ENCODE data around the gene TMEM132A. TPM values are rescaled to one million over a fixed set of nuclear protein-coding genes. Genes with fewer than 3 reads are reported as not detected.

The TMEM132A gene
- total RNA-seq, 1 experiment from 2014 or later: 95.5 TPM

DNA sequence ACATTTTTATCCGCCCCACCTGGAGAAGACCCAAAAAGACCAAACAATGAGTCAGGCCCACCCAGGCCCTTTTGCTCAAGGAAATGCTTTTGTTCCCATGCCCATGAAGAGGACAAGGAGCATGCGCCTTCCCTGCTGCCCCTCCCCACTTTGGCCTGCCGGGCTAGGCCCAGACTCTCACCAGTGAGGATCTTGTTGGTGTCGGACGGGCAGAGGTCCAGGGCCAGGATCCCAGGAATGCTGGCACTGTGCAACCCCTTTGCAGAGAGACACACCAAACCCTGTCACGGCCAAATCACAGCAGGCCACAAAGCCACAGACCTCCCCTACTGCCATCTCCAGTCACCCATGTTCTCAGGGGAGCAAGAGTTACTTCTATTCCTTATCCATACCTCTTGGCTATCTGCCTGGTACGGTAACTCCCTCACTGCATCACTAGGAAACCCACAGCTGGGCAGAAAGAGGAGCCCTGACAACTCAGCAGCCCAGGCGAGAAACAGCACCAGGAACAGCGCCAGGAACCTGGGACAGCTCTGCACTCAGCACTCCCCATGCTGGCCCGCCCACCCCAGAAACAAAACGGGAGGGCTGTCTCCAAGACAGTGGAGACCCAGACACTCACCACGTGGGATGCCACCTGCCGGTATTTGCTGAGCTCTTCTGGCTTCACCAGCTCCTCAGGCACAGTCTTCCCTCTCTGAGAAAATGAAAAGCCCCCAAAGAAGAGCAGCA lies 23.4 kb upstream of the TMEM132A start:
- Mint-ChIP-seq H3K4me1 (peaks cover 7 to 15% of the 10 kb centered on the region in 2 experiments), H3K36me3 (ENCODE audit: insufficient read depth in 1 of 3, low read depth in 3 of 3) (peaks cover 42 to 76% (median 64%) of the 10 kb centered on the region in 3 experiments; a peak in 6 of 7 replicates), H3K9me3 (no peaks in the 10 kb centered on the region), H3K4me3 (no peak overlapping the region), H3K27ac (no peak overlapping the region), H3K27me3 (ENCODE audit: low read depth) (no peaks in the 10 kb centered on the region)
- no peak overlapping the region for H3K4me2 ChIP-seq (ENCODE audit: insufficient read depth, insufficient read length, low read length)
- H2BK15ac ChIP-seq (ENCODE audit: low read depth, low read length): no peak overlapping the region
- no peaks in the 10 kb centered on the region for H3K9me3 ChIP-seq (ENCODE audit: control insufficient read depth, low read depth, low read length)
- H3K14ac ChIP-seq (ENCODE audit: insufficient read depth, low read length): no peak overlapping the region
- H3K9ac ChIP-seq (ENCODE audit: extremely low read depth, insufficient read length, low read length): no peak overlapping the region
- no peak overlapping the region for H2AK5ac ChIP-seq (ENCODE audit: insufficient read length, low read length)
- no peak overlapping the region for H3K18ac ChIP-seq (ENCODE audit: insufficient read length, low read depth, low read length)
- no peak overlapping the region for H3K4ac ChIP-seq (ENCODE audit: low read depth, low read length)
- H3K79me2 ChIP-seq (ENCODE audit: insufficient read depth, low read length): peaks cover 18% of the 10 kb centered on the region; the same call in 1 of the 2 replicates
- H4K91ac ChIP-seq (ENCODE audit: insufficient read length, low read depth, low read length): no peak overlapping the region
- peaks cover 2% of the 10 kb centered on the region for H4K20me1 ChIP-seq (ENCODE audit: control insufficient read depth, insufficient read depth, insufficient read length)
- H2BK12ac ChIP-seq (ENCODE audit: insufficient read length, low read depth, low read length): no peak overlapping the region
- no peak overlapping the region for H2AFZ ChIP-seq (ENCODE audit: low read length)
- no peak overlapping the region for H4K8ac ChIP-seq (replicated peaks; ENCODE audit: insufficient read length, low read depth, low read length)
- no peaks in the 10 kb centered on the region for H3K27me3 ChIP-seq (ENCODE audit: insufficient read depth, low read length)
- peaks cover 3% of the 10 kb centered on the region; the same call in 1 of the 2 replicates for H3K4me1 ChIP-seq (ENCODE audit: insufficient read depth, low read length)
- peaks cover 4% of the 10 kb centered on the region for H3K23me2 ChIP-seq (ENCODE audit: insufficient read length, low read depth, low read length, poor library complexity, severe bottlenecking)
- TF ChIP-seq, protein P1, sequence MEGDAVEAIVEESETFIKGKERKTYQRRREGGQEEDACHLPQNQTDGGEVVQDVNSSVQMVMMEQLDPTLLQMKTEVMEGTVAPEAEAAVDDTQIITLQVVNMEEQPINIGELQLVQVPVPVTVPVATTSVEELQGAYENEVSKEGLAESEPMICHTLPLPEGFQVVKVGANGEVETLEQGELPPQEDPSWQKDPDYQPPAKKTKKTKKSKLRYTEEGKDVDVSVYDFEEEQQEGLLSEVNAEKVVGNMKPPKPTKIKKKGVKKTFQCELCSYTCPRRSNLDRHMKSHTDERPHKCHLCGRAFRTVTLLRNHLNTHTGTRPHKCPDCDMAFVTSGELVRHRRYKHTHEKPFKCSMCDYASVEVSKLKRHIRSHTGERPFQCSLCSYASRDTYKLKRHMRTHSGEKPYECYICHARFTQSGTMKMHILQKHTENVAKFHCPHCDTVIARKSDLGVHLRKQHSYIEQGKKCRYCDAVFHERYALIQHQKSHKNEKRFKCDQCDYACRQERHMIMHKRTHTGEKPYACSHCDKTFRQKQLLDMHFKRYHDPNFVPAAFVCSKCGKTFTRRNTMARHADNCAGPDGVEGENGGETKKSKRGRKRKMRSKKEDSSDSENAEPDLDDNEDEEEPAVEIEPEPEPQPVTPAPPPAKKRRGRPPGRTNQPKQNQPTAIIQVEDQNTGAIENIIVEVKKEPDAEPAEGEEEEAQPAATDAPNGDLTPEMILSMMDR (conservative IDR thresholded peaks at IDR 0.05): no peak
- H3K23ac ChIP-seq (ENCODE audit: insufficient read length, low read depth, low read length): no peak overlapping the region
- no peak overlapping the region for H4K5ac ChIP-seq (ENCODE audit: insufficient read length, low read depth, low read length)
- H2BK20ac ChIP-seq (ENCODE audit: low read depth, low read length, poor library complexity, severe bottlenecking): no peak overlapping the region
- no peak for DNase-seq
- no peak overlapping the region for H3K56ac ChIP-seq (ENCODE audit: insufficient read length, low read depth, low read length)
- no peak overlapping the region for H2BK5ac ChIP-seq (ENCODE audit: insufficient read length, low read length)
- peaks cover 5% of the 10 kb centered on the region for H3K79me1 ChIP-seq (ENCODE audit: insufficient read depth, low read depth, low read length, poor library complexity, severe bottlenecking)
- no peak overlapping the region for H3T11ph ChIP-seq (ENCODE audit: low read length)
- WGBS (ENCODE audit: extremely low coverage, insufficient read length, low lambda C conversion rate): no CpG with 5 or more reads among the region's 13 CpGs
- H2BK120ac ChIP-seq (ENCODE audit: low read depth, low read length, poor library complexity, severe bottlenecking): no peak overlapping the region
- no peak overlapping the region for H3K27ac ChIP-seq (ENCODE audit: insufficient read length, low read depth, low read length)
